UCSD-AML1 (cell line): ENCODE measurements around the gene FAM53A.
"Not testable (repeated sequence)": the region's sequence is repeated elsewhere in the genome, so short reads cannot be mapped to it uniquely, and the experiment has no call there.

ENCODE experiments used
- DNase-seq: peaks from one replicate; lab custom pipeline; 2025; ENCODE audit not compliant: unreplicated experiment; lab: John Stamatoyannopoulos, UW

Gene FAM53A

DNA sequence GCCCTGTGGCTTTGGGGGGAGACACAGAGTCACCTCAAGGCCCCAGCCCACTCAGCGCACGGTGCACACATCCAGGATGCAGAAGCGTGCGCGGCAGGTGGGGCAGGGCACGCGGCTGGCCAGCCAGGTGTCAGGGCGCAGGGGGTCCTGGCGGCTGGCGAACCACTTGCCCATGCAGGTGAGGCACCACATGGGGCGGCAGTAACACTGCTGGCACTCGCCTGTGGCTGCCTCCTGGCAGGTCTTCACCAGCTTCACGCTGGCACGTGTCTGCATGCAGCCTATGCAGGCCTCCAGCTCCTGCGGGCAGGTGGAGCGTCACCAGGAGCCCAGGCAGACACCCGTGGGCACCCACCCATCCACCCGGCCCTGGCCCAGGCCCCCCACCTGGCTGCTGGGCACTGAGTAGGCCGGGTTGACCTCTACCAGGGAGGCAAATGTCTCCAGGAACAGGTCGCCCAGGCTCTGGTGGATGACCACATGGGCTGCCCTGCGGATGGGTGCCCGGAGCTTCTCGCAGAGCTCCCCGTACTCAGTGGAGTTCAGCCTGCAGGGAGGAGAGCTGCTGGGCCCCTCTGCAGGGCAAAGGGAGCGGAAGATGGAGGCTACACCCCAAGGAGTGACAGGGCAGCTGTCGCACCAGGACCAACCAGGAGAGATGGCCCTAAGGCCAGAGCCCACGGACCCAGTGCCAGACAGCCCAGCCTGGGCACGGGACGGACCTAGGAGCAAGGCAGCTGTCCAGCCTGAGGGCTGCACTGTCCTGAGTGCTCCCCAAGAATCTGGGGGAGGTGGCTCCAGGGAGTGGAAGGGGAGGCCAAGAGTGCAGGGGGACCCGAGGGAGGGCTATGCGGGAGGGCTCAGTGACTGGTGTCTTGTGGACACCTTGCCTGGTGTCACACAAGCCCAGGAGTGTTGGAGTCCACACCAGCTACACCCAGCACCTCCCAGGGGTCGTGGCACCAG lies 33.3 kb upstream of the FAM53A start:
- DNase-seq = no peak

DNA sequence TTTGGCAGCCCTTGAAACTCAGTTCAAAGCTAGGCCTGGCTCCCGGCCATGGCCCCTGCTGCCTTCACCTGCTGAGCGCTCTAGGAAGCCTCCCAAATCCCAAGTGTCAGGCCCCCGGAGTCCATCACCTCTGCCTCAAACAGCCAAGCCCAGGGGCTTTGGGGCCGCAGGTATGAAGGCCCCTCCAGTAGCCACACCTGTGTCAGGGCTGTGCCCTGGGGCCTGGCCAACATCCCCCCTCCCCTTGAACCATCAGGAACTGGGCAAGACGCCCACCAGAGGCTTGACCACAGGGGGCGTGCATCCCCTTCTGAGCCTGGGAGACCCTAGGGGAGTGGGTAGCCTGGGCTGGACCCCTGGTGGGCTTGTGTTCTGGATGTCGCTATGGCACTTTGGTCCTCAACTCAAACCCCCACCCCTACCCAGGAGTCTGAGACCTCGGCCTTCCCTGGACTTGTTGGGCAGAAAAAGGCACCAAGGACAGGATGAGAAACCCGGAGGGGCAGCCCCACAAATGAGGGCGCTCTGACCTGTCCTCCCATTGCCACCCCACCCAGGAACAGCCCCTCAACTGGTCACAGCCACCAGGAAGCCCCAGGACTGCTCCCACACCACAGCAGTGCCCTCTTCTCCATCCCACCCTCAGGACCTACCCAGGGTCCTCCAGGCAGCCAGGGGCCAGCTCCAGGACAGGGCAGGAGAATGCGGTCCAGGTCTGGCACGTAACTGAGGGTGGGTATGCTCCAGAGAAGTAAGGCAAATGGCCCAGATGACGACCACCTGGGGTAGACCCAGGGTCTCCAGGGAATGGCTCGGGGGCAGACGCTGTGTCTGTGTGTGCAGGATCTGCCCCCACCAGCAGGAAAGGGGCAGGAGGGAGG lies 32.2 kb upstream of the FAM53A start:
- no peak for DNase-seq

DNA sequence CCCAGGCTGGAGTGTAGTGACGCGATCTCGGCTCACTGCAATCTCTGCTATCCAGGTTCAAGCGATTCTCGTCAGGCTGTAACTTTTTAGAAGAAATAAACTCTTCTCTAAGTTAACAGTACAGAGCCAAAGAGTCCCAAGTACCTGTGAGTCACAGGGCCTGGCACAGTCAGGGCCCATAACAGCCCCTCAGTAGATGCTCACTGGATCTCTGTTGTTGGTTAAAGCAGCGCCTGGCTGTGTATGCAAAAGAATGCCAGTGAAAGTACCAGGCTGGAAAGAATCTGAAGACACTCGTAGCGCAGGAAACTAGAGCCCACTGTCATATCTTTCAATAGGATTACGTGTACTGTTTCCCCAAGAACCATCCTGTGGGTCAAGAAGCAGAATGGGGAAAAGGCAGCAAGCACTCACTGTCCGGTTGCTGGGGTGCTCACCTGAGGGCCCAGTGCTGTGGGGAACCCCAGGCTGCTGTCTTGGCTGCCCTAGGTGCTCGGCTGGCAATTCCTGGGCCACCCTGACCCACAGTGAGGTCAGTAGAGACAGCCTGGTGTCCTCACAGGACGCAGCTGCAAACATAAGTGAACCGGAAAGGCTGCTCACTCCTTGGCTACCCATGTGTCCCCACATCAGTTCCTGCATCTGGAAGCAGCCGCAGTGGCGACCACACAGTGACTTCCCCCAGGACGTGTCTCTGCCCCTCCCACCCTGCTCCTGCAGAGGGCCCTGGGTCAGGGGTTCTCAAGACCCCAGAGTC lies 31.1 kb upstream of the FAM53A start:
- peak; percentile 72 for DNase-seq

DNA sequence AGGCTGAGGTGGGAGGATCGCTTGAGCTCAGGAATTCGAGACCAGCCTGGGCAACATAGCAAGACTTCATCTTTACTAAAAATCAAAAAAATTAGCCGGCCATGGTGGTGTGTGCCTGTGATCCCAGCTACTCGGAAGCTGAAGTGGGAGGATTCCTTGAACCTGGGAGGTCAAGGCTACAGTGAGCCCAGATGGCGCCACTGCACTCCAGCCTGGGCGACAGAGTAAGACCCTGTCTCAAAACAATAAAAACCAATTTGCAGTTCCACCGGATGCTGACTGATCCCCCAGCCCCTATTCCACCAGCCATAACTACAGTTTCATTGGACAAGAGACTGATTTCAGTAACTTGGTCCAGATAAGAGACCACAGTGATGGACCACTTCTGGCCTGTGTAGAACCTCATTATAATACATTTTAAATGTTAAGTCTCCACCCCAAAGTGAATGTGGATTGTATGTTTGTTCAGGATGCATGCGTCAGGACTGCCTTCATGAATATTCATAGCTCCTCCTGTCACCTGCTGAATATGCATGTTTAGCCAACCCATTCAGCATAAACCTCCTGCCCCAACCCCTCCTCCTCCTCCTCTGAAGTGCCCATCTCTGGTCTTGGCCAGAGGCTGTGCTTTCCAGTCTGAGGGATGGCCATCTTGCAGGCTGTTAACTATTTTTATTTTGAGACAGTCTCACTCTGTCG lies 30.3 kb upstream of the FAM53A start:
- no peak for DNase-seq

DNA sequence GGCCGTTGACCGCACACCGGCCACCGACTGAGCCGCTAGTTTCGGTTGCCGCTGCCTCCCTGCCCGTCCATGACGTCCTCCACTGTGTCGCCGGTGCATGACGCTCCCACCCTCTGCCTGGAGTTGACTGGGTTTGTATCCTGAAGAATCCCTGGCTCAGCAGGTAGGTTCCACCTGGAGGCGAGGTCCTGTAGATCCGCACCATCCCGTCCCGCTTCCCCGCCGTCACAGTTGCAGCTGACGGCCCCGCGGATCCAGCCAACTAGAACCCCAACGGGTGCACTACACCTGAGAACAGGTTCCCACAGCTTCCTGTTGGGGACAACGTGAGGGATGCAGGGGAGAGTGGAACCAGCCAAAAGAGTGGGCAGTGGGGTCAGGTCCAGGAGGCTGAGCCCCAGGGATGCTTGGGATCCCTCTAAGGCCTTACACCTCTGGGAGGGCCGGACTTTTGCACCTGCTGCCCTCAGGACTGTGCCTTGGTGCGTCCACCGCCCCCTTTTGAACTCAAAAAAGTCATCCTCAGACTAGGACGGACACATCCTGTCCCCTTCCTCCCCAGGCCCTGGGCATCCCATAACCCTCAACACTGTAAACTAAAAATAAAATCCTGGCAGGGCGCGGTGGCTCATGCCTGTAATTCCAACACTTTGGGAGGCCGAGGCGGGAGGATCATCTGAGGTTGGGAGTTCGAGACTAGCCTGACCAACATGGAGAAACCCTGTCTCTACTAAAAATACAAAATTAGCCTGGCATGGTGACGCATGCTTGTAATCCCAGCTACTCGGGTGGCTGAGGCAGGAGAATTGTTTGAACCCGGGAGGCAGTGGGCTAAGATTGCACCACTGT lies 29.1 kb upstream of the FAM53A start:
- no peak for DNase-seq

DNA sequence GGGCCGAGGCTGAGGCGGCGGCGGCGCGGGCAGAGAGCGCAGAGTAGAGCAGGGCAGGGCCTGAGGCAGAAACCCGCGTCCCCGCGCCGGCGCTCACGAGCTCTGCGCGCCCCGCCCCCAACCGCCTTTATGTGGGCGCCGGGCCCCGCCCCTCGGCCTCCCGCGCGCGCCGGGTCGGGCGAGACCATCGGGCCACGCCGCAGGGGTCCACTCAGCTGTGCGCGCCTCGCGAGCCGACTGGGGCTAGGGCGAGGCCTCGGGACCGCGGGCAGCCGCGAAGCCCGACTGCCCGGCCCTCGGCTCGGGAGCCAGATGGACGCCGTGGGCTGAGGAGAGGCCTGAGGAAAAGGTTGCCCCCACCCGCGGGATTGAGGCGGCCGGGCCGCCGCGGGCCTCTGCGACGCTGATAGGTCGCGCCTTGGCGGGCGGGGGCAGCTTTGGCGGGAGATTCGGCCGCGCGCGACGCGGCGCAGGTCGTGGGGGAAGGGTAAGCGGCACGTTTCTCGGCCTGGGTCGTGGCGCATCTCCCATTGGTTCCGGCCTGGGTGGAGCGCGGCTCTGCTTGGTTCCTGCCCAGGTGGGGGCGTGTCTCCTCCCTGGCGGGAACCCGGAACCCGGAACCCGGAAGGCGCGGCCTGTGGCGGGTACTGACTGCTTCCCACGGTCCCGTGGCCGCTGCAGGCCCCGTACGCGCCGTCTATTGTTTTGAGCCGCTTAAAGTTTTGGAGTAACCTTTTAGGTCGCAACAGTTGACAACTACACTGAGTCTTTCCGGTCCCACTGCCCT lies 28.3 kb upstream of the FAM53A start, which contains the start of gene SLBP:
Gene SLBP, minus strand, starts transcription at position 104 of the 787 bp plus-strand sequence. CDS start 131 bp downstream, outside the sequence.
- DNase-seq = peak; percentile 98

DNA sequence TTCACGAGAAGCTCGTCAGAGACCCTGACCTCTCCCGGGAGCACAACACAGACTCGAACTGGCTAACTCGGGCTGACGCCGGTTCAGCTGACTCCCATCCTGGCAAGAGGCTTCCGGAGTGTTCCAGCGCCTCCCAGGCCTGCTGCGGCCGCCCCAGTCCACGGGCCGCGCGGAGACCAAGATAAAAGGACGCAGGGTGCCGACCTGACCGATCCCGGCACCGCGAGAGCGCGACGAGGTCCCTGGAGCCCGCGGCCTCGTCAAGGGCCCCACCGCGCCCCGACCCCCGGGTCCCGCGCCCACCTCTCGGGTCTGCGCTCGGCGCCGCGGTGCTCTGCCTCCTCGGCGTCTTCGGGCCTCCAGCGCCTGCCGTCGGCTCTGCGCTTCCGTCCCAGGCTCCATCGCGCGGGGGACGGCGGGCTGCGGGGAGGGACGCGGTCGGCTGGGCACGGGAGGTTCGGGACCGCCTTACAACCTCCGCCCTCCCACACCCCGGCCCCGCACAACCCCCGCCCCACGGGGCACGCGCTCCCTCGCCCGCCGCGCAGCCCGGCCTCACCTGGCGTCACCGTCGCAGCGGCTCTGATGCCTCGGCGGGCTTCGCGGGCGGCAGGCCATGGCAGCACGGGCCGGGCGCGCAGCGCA lies 27.6 kb upstream of the FAM53A start:
- DNase-seq = peak; percentile 66

DNA sequence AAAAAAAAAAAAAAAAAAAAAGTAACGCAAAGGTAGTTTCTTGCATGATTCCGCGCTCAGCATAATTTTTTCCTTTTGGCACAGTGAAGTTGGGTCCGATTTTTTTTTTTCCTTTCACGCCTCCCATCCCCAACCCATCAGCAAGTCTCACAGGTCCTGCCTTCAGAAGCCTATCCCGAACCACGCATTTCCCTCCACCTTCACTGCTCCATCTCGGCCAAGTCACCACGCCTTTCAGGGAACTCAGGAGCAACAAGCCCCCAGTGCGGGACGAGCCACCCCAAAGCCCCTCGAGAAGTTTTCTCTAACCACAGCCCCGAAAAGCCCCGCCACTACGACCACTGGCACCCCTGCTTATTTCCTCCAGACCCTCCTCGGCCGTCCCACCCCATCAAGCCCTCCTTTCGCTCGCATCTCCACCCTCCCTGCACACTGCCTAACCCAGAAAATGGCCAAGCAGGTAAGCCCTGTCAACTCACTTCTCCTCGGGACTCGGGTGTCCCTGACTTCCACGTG lies 27.0 kb upstream of the FAM53A start:
- DNase-seq = no peak

DNA sequence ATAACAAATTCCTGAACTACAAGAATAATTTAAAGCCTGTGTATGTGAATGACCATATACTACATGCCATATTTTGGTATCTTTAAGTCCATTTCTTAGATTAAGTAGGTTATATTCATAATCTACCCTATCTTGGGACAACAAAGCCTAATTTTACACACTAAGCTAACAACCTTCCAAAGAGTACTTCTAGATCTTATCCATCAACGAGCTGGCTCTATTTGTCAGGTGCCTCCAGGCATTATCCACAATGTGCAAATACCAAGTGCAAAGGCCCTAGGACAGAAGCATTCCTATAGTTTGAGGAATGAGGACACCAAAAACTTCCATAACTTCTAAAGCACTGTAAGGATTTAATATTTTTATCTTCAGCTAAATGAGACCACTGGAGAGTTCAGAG lies 24.5 kb upstream of the FAM53A start:
- no peak for DNase-seq

DNA sequence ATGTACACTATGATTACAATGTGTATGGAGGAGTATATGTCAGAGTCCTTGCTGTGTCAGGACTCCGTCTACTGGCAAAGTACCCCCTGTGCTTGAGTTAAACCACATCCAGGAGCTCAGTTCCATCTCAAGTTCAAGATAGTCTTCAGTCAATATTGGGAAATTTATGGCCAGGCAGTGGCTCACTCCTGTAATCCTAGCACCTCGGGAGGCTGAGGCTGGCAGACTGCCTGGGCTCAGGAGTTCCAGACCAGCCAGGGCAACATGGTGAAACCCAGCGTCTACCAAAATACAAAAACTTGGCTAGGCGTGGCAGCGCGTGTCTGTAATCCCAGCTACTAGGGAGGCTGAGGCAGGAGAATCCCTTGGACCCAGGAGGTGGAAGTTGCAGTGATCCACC lies 22.2 kb upstream of the FAM53A start:
- no peak for DNase-seq

DNA sequence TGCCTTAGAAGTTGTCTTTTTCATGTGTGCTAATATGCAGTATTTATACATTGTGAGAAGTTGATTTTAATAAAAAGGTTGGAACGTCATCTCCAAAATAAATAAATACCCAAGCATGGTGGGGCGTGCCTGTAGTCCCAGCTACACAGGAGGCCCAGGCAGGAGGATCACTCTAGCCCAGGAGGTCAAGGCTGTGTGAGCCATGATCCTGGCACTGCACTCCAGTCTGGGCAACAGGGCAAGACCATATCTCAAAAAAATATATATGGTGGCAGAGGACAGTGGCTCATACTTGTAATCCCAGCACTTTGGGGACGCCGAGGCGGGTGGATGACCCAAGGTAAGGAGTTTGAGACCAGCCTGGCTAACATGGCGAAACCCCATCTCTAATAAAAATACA lies 21.6 kb upstream of the FAM53A start:
- no peak for DNase-seq

DNA sequence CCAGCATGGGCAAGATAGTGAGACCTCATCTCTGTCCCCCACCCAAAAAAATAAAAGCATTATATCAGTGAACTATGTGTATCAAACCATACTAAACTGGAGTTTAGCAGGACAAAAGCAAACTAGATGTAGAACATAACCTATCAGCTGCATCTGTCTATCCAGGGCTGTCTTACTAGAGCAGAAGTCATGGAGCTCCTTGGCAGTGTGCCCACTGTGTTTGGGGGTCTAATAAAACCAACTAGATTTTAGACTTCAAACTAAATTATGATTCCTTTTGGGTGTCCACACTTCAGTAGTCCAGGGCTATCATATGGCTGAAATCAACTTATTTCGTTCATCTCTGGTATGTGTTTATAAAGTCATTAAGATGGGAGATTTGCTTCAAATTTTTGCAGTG lies 19.8 kb upstream of the FAM53A start:
- DNase-seq = no peak

DNA sequence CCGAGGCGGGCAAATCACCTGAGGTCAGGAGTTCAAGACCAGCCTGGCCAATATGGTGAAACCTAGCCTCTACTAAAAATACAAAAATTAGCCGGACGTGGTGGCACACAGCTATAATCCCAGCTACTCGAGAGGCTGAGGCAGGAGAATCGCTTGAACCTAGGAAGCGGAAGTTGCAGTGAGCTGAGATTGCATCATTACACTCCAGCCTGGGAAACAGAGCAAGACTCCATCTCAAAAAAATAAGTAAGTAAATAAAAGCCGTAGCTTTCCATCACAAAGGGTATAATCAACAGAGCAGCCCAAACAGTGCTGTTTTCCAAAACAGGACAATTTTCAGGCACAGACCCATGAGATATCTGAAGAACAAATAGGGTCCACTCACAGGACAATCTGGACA lies 17.6 kb upstream of the FAM53A start:
- DNase-seq = not testable (repeated sequence)

DNA sequence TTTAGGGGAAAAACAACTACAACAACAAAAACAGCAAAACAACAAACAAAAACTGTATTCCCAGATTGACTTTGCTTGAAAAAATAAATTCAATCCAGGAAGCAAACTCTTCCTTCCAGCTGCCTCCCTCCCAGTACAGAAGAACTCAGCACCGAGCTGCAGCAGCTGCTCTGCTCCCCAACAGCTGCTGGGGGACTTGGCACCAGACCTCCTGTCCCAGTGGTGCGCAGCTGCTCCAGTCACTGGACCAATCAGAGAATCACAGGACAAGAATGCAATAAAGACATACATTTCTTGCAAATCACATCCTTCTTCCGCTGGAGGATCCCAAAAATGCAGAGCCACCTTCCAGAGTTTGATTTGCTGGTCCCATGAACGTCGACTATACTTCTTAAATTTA lies 11.8 kb upstream of the FAM53A start:
- DNase-seq = no peak

DNA sequence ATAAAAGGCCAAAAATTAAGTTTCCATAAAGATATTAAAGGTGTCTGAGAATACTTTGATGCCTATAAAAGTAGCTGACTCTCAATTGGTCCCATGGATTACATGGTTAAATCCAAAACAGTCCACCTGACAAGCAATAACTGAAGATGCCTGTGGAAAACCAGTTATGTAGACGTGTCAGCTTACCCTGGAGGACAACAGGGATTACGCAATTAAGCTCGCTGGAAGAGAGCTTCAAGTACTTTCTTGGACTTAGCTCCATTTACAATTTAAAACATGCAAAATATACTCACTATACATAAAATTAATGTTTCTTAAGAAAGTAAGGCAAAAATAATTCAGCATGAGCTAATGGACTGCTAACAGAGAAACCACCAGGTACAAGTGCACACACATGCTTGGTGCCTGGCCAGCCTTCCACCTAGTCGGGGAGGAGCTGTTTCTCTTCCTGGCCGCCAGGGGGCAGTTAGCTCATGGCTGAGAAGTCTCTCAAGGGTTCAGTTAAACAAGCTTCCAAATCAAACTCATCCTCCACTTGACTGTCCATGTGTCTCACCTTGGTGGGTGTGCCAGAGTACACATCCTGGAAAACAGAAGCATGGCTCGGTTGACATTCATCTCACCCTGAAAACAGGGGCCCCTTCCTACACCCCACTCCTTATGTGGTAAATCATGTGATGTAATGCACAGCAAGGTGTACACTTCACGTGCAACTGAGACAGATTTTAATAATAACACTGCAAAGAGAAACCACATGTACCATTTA lies 9.2 kb upstream of the FAM53A start:
- peak; percentile 64 for DNase-seq

DNA sequence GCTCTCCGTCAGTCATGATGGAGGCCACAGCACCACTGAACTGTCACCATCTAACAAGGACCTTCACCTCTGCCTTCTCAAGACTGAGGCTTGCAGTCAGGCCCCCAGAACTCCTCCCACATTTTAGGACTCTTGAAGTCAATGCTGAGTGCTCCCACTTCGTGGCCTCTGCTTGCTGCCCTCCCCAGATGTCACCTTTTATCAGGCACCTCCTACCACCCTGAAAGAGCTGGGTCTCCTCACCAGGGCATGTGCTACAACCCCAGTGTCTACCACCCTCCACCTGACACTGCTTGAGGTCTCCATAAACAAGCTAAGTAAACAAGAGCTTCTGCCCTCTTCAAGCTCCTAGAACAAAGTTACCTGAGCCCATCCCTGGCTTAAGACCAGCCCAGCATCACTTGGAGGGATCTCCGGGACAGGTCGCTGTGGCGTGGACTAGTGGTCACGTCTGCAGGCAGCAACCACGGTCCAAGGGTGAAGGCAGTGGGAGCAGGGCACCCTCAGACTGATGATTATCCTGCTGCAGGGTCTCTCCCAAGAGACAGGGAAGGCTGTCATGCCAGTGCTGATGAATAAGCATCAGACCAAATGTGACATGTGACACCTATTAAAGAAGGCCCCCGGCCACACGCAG lies 7.7 kb upstream of the FAM53A start:
- DNase-seq = no peak

DNA sequence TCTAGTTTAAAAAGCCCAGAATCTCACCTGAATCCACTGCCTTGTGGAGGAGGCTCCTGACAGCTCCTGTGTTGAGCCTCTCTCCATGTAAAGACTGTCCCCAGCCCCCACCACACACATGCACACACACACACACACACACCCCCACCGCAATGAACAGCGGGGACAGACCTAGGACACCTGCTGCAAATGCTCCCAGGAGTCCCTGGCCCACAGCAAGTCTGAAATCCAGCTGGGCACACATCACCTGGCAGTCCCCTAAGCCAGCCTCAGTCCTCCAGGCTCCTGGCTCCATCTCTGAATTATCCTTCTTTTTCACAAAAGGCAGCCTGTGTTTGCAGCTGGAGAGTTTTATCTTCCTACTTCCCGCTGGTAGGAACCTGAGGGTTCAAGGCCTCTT lies 6.6 kb upstream of the FAM53A start:
- no peak for DNase-seq
